Measurements from ENCODE around the gene CYP46A1.

- TF ChIP-seq CTCF (IDR thresholded peaks at IDR 0.05), result no peak
- TF ChIP-seq POLR2A (IDR thresholded peaks at IDR 0.05), result no peak
Measured at GRCh38 chr14:99718811-99719192, 34.7 kb downstream of the CYP46A1 start.
